Fibroblast of pulmonary artery (primary cell): ENCODE results near the gene TMEM238.
"Not testable (repeated sequence)": the region's sequence is repeated elsewhere in the genome, so short reads cannot be mapped to it uniquely, and the experiment has no call there.

ENCODE experiments used
- DNase-seq: peaks from one replicate; pipeline ENCODE4 v3.0.0-alpha.2; 2010; ENCODE audit warnings: low read depth
- H3K4me3 ChIP-seq: replicated peaks from 2 replicates; pipeline ENCODE4 v1.5.1; 2011; ENCODE audit warnings: low read depth, mild to moderate bottlenecking, control low read depth, low read length, moderate library complexity
- TF ChIP-seq, protein P1 (sequence below): IDR thresholded peaks from 2 replicates; pipeline ENCODE4 v1.5.1; 2011; ENCODE audit warnings: mild to moderate bottlenecking, control low read depth, low read length, inconsistent platforms; ENCODE audit errors: missing control alignments

Gene TMEM238

DNA sequence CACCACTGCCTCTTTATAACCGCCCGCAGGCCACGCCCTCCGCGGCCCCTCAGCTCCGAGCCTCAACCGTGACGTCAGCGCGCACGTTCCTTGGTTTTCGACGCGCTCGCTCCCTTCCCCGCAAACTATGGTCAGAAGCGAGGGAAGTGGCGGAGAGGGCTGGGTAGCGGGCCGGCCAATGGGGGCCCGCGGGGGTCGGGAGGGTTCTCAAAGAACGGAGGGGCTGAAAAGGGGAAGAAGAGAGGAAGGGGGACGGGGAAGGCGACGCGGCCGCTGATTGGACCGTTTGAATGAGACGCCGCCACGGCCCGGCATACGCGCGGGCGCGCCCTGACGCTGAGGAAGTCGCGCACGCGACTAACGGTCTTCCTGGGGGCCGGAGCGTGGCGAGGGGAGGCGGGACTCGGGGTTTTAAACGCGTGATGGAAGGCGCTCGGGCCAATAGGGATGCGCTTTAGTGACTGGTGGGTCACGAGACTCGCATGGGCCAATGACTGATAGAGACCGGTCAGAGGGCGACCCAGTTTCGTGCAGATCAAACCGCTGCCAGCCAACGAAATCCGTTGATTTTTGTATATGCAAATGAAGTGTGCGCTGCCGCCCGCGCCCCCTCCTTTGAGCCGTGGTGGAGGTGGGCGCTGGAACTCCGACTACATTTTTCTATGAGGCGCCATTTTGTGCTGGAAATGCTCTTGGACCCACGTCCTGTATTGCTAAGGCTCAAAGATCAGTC, 23.9 kb upstream of the TMEM238 start:
- peak; percentile 100 for DNase-seq
- peak overlapping the region; percentile 79 for H3K4me3 ChIP-seq
- TF ChIP-seq, protein P1, sequence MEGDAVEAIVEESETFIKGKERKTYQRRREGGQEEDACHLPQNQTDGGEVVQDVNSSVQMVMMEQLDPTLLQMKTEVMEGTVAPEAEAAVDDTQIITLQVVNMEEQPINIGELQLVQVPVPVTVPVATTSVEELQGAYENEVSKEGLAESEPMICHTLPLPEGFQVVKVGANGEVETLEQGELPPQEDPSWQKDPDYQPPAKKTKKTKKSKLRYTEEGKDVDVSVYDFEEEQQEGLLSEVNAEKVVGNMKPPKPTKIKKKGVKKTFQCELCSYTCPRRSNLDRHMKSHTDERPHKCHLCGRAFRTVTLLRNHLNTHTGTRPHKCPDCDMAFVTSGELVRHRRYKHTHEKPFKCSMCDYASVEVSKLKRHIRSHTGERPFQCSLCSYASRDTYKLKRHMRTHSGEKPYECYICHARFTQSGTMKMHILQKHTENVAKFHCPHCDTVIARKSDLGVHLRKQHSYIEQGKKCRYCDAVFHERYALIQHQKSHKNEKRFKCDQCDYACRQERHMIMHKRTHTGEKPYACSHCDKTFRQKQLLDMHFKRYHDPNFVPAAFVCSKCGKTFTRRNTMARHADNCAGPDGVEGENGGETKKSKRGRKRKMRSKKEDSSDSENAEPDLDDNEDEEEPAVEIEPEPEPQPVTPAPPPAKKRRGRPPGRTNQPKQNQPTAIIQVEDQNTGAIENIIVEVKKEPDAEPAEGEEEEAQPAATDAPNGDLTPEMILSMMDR: no peak

DNA sequence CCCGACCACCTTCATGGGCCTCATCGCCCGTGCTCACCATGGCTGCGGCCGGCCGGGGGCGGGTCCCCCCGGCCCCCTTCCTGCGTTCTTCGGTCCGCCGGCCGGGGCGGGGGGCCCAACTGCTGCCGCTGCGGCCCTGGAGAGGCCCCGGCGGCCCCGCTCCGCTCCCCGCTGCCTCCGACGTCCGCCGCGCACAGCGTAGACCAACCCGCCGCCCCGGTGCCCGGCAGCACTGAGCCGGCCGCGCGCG, 23.4 kb upstream of the TMEM238 start, which contains the start of gene UBE2S:
Gene UBE2S, minus strand, starts transcription at position 239 of the 250 bp plus-strand sequence. Its CDS starts 199 bp downstream, at position 40.
- peak within 1 kb of the TSS; percentile 79 for H3K4me3 ChIP-seq
- DNase-seq: not testable (repeated sequence)

DNA sequence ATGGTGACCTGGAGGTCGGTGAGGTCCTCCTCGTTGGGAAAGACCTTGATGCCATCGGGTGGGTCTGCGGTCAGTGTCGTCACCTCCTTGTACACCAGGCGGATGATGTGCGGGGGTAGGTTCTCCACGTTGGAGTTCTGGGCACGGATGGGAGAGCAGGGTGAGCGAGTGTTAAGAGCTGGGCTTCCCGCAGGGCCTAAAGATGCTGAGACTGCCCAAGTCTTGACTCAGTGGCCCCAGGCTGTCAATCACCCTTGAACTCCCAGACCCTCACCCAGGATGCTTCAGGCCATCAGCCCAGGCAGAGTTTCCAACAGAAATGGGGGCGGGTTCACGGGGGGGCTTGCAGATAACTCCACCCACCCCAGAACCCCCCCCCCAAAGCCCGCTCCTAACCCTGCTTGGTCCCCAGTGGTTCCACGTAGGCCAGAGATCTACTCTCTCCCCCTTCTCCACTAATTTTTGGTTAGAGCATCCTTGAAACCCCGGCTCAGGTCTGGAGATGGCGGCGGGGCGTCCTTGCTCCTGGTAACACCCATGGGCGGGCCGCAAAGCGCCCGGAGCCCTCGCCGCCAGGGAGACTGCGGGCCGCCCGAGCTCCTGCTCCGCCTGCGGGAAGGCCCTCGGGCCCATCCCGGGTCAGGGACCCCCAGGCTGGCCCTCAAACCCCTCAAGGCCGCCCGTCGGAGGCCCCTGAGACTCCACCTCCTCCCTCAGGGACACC, 22.9 kb upstream of the TMEM238 start:
- TF ChIP-seq, protein P1: no peak
- peak; percentile 41 for DNase-seq
- peak overlapping the region; percentile 79 for H3K4me3 ChIP-seq

DNA sequence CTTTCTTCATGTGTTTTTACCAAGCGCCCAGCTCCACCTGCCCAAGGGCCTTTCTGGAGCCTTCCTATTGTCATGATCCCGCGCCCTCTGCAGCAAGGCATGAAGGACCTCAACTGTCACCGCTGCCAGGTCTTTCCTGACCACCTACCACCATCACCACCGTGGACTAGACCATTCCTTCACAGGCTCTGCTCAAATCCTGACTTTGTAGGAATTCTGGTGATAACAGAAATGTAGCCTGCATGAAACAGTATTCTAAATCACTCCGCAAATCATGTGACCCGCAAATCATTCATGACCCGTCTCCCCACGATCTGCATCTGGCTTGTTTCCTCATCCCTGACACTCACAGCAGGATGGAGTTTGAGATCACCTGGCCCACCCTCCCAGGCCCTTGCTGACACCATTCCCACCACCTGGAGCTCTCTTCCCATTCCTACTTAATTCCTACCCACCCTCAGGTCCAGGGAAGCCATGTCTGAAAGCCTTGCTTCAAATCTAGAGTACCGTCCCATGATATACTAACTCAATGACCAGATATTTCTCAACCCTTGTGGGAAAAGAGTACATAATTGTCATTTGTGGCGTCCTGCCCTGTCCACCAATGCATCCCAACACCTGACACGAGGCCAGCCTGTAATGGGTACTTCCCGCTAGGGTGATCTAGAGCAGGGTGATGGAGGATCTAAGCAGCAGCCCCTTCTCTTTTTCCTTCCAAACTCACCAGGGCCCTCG, 22.2 kb upstream of the TMEM238 start:
- DNase-seq: no peak
- TF ChIP-seq, protein P1: no peak
- H3K4me3 ChIP-seq: peak overlapping the region; percentile 79

DNA sequence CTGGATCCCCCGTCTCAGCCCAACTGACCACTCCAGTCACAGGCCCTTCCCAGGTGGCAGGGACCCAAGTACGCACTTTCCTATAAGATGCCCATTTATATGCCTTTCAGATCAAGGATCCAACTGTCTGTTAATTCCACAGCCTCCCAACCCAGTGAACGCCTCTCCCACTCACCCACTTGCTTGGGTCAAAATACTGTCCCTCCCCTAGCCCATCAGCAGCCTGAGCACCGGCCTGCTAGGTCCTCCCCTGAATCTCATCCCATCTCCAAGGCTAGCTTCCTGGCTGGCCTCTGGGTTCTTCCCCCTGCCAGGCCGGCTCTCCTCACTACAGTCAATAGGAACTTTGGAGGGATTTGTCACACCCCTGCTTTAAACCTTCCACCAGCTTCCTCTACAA, 21.5 kb upstream of the TMEM238 start:
- peak overlapping the region; percentile 79 for H3K4me3 ChIP-seq
- TF ChIP-seq, protein P1: no peak
- no peak for DNase-seq

DNA sequence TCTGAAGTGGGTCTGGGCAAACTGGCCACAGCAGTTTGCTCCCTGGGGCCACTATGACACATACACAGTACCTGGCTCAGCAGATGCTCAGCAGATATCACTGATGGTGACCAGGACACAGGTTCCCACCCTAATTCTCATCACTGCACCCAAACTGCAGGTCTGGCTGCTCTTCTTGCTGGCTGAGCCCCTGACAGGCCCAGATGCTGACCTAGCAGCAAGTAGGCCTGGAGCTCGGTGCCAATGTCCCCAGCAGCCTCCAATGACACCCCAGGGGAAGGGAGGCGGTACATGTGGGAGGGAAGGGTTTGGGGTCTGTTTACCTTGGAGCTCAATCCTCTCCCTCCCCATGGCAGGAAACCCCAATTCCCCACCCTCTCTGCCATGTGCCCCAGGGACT, 18.4 kb upstream of the TMEM238 start:
- H3K4me3 ChIP-seq: no peak overlapping the region
- no peak for DNase-seq
- TF ChIP-seq, protein P1: no peak

DNA sequence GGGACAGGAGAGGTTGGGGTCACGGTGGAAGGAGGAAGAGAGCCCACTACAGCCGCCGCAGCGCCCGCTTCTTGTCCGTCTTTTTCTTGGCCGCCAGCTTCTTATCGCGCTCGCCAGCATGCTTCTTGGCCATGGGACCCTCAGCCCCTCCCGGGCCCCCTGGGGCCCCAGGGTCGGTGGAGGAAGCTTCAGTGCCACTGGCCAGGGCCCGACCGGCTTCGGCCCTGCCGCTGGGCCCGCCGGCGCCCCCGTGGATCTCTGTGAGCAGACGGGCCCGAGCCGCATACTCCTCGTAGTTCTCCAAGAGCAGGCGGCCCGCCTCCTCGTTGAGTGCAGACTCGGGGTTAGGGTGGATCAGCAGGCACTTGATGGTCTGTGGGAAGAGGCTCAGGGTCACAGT, 17.3 kb upstream of the TMEM238 start:
- not testable (repeated sequence) for H3K4me3 ChIP-seq, DNase-seq
